Immature natural killer cell (primary cell): ENCODE data around the gene MOSMO. TPM values are rescaled to one million over a fixed set of nuclear protein-coding genes. Genes with fewer than 3 reads are reported as not detected.
"Not testable (repeated sequence)": the region's sequence is repeated elsewhere in the genome, so short reads cannot be mapped to it uniquely, and the experiment has no call there.

Experiments
- DNase-seq, 3 donors: peaks; one replicate each; pipeline ENCODE4 v3.0.0; 2022; ENCODE audit warnings: mixed read lengths in 1 of 3
- H3K27ac Mint-ChIP-seq, 6 donors: one replicate each; pipeline ENCODE4 v1.8.0; 2020; ENCODE audit warnings: mixed read lengths in 6 of 6, mild to moderate bottlenecking in 5 of 6, inconsistent platforms in 4 of 6, moderate library complexity in 3 of 6
- H3K27me3 Mint-ChIP-seq, 3 donors: one replicate each; pipeline ENCODE4 v1.8.0; 2020 to 2021; ENCODE audit warnings: low read depth in 3 of 3, mild to moderate bottlenecking in 3 of 3, mixed read lengths in 3 of 3, moderate library complexity in 3 of 3, inconsistent platforms in 1 of 3
- H3K36me3 Mint-ChIP-seq, 3 donors: one replicate each; pipeline ENCODE4 v1.8.0; 2020; ENCODE audit warnings: mixed read lengths in 3 of 3, inconsistent platforms in 2 of 3, mild to moderate bottlenecking in 2 of 3
- H3K4me1 Mint-ChIP-seq, 2 donors: one replicate each; pipeline ENCODE4 v1.8.0; 2020; ENCODE audit warnings: inconsistent platforms in 2 of 2, mild to moderate bottlenecking in 2 of 2, mixed read lengths in 2 of 2, moderate library complexity in 1 of 2
- H3K4me3 Mint-ChIP-seq, 5 donors: one replicate each; pipeline ENCODE4 v1.8.0; 2020; ENCODE audit warnings: mild to moderate bottlenecking in 5 of 5, mixed read lengths in 5 of 5, inconsistent platforms in 3 of 5, moderate library complexity in 3 of 5
- H3K9me3 Mint-ChIP-seq, 6 donors: one replicate each; pipeline ENCODE4 v1.8.0; 2020; ENCODE audit warnings: mild to moderate bottlenecking in 6 of 6, mixed read lengths in 6 of 6, inconsistent platforms in 4 of 6, moderate library complexity in 3 of 6
- polyA plus RNA-seq, 3 donors: library from polyadenylated mRNA; unstranded; fragments of 300-500 nt; fragmentation: Illumina TruSeq; gene quantifications; one replicate each; pipeline ENCODE4 v1.2.3, GENCODE V29; 2021

Gene MOSMO
- polyA plus RNA-seq, 3 donors from 2014 or later: 1.7 to 3.7 (median 3.2) TPM

- H3K27ac Mint-ChIP-seq: no peak overlapping the region
- peak overlapping the region in 1 of 5 donors; percentile 38 for H3K4me3 Mint-ChIP-seq
- no peaks in the 10 kb centered on the region for H3K36me3 Mint-ChIP-seq
- no peaks in the 10 kb centered on the region for H3K9me3 Mint-ChIP-seq
- DNase-seq: peak in 2 of 3 donors; percentile 15 to 34
- peaks cover 2 to 12% (median 7%) of the 10 kb centered on the region in 3 donors for H3K27me3 Mint-ChIP-seq
- H3K4me1 Mint-ChIP-seq: no peaks in the 10 kb centered on the region
Observed at GRCh38 chr16:22098405-22099255, 90.7 kb downstream of the MOSMO start.

DNA sequence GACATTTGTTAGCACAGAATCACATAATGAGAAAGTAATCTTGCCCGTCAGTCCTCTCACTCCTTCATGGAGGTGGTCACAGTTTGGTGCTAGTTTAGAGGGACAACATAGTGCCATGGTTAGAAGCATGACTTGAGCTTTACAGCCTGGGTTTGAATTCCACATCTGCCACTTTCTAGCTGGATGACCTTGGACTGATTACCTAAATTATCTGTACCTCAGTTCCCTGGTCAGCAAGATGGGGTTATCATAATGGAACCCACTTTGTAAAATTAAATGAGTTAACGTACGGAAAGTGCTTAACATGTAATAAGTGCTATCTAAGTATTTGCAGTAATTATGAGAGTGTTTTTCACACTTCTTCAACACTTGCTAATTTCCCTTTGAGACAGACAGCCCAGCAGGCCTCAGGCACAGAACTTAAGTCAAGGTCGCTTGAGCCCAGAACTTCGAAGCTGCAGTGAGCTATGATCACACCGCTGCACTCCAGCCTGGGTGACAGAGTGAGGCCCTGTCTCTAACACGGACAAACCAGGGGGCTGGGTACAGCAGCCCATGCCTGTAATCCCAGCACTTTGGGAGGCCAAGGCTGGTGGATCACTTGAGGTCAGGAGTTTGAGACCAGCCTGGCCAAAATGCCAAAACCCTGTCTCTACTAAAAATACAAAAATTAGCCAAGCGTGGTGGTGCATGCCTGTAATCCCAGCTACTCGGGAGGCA lies 91.5 kb downstream of the MOSMO start:
- Mint-ChIP-seq H3K4me1 (no peaks in the 10 kb centered on the region), H3K9me3 (no peaks in the 10 kb centered on the region), H3K4me3 (peak overlapping the region in 1 of 5 donors; percentile 38), H3K27me3 (peaks cover 2 to 14% (median 7%) of the 10 kb centered on the region in 3 donors), H3K36me3 (no peaks in the 10 kb centered on the region), H3K27ac (no peak overlapping the region)
- no peak for DNase-seq

DNA sequence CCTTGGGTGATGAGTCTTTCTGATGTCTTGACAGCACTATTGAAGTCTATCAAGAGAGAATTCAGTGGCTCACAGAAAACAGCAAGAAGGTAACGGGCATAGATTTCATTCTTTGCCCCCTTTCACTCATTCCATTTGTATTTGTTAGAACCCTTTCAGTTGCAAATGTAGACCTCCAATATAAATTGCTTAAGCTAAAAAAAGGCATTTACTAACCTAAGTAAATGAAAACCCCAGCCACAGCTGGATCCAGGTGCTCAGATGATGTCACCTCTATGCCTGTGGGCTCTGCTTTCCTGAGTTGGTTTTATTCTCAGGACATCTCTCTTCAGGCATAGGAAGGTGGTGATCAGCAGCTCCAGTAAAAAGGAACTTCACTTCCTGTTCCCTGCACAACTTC lies 95.5 kb downstream of the MOSMO start:
- DNase-seq: no peak
- no peak overlapping the region for H3K4me3 Mint-ChIP-seq
- H3K9me3 Mint-ChIP-seq: no peaks in the 10 kb centered on the region
- H3K27me3 Mint-ChIP-seq: peaks cover 0 to 5% (median 2%) of the 10 kb centered on the region in 3 donors
- H3K36me3 Mint-ChIP-seq: no peaks in the 10 kb centered on the region
- peaks cover 6 to 8% of the 10 kb centered on the region in 2 donors for H3K4me1 Mint-ChIP-seq
- H3K27ac Mint-ChIP-seq: no peak overlapping the region

GRCh38 chr16:22109258-22109898 lies 101.5 kb downstream of the MOSMO start:
- peak; percentile 9 to 37 (median 29) for DNase-seq
- peak overlapping the region in 5 of 6 donors; percentile 29 to 78 (median 70) for H3K27ac Mint-ChIP-seq
- H3K4me1 Mint-ChIP-seq: peaks cover 18 to 28% of the 10 kb centered on the region in 2 donors
- H3K4me3 Mint-ChIP-seq: peak overlapping the region in 2 of 5 donors; percentile 43 to 55
- H3K36me3 Mint-ChIP-seq: no peaks in the 10 kb centered on the region
- H3K27me3 Mint-ChIP-seq: peaks cover 0 to 3% (median 0%) of the 10 kb centered on the region in 3 donors
- no peaks in the 10 kb centered on the region for H3K9me3 Mint-ChIP-seq

GRCh38 chr16:22111629-22112028 lies 103.7 kb downstream of the MOSMO start:
- H3K4me3 Mint-ChIP-seq, H3K9me3 Mint-ChIP-seq, H3K36me3 Mint-ChIP-seq, H3K27ac Mint-ChIP-seq, DNase-seq, H3K27me3 Mint-ChIP-seq: not testable (repeated sequence)
- H3K4me1 Mint-ChIP-seq: peaks cover 18 to 28% of the 10 kb centered on the region in 2 donors

GRCh38 chr16:22116095-22116700 lies 108.3 kb downstream of the MOSMO start:
- H3K36me3 Mint-ChIP-seq: no peaks in the 10 kb centered on the region
- no peak for DNase-seq
- no peak overlapping the region for H3K4me3 Mint-ChIP-seq
- no peaks in the 10 kb centered on the region for H3K27me3 Mint-ChIP-seq
- peak overlapping the region in 1 of 6 donors; percentile 40 for H3K27ac Mint-ChIP-seq
- no peaks in the 10 kb centered on the region for H3K4me1 Mint-ChIP-seq
- no peaks in the 10 kb centered on the region for H3K9me3 Mint-ChIP-seq

GRCh38 chr16:22117609-22118008 lies 109.7 kb downstream of the MOSMO start:
- H3K9me3 Mint-ChIP-seq: no peaks in the 10 kb centered on the region
- no peak for DNase-seq
- H3K36me3 Mint-ChIP-seq: no peaks in the 10 kb centered on the region
- H3K4me1 Mint-ChIP-seq: no peaks in the 10 kb centered on the region
- no peaks in the 10 kb centered on the region for H3K27me3 Mint-ChIP-seq
- no peak overlapping the region for H3K4me3 Mint-ChIP-seq
- H3K27ac Mint-ChIP-seq: no peak overlapping the region

- peaks cover 0 to 2% (median 0%) of the 10 kb centered on the region in 3 donors for H3K27me3 Mint-ChIP-seq
- no peak overlapping the region for H3K27ac Mint-ChIP-seq
- no peak overlapping the region for H3K4me3 Mint-ChIP-seq
- H3K4me1 Mint-ChIP-seq: no peaks in the 10 kb centered on the region
- no peaks in the 10 kb centered on the region for H3K9me3 Mint-ChIP-seq
- H3K36me3 Mint-ChIP-seq: no peaks in the 10 kb centered on the region
- DNase-seq: no peak
Observed at GRCh38 chr16:22120440-22120839, 112.5 kb downstream of the MOSMO start.

GRCh38 chr16:22122239-22122638 lies 114.3 kb downstream of the MOSMO start:
- H3K36me3 Mint-ChIP-seq: no peaks in the 10 kb centered on the region
- H3K4me3 Mint-ChIP-seq: no peak overlapping the region
- no peak overlapping the region for H3K27ac Mint-ChIP-seq
- H3K4me1 Mint-ChIP-seq: no peaks in the 10 kb centered on the region
- no peaks in the 10 kb centered on the region for H3K9me3 Mint-ChIP-seq
- peaks cover 2% of the 10 kb centered on the region in 3 donors for H3K27me3 Mint-ChIP-seq
- no peak for DNase-seq

GRCh38 chr16:22123146-22123545 lies 115.2 kb downstream of the MOSMO start:
- peaks cover 2% of the 10 kb centered on the region in 3 donors for H3K27me3 Mint-ChIP-seq
- no peaks in the 10 kb centered on the region for H3K4me1 Mint-ChIP-seq
- H3K9me3 Mint-ChIP-seq: no peaks in the 10 kb centered on the region
- peak overlapping the region in 1 of 6 donors; percentile 44 for H3K27ac Mint-ChIP-seq
- H3K4me3 Mint-ChIP-seq: no peak overlapping the region
- DNase-seq: no peak
- H3K36me3 Mint-ChIP-seq: no peaks in the 10 kb centered on the region

GRCh38 chr16:22123759-22124490 lies 116.0 kb downstream of the MOSMO start:
- Mint-ChIP-seq H3K4me3 (no peak overlapping the region), H3K27ac (peak overlapping the region in 1 of 6 donors; percentile 44), H3K36me3 (no peaks in the 10 kb centered on the region), H3K9me3 (no peaks in the 10 kb centered on the region), H3K27me3 (peaks cover 2% of the 10 kb centered on the region in 3 donors), H3K4me1 (no peaks in the 10 kb centered on the region)
- DNase-seq: no peak

DNA sequence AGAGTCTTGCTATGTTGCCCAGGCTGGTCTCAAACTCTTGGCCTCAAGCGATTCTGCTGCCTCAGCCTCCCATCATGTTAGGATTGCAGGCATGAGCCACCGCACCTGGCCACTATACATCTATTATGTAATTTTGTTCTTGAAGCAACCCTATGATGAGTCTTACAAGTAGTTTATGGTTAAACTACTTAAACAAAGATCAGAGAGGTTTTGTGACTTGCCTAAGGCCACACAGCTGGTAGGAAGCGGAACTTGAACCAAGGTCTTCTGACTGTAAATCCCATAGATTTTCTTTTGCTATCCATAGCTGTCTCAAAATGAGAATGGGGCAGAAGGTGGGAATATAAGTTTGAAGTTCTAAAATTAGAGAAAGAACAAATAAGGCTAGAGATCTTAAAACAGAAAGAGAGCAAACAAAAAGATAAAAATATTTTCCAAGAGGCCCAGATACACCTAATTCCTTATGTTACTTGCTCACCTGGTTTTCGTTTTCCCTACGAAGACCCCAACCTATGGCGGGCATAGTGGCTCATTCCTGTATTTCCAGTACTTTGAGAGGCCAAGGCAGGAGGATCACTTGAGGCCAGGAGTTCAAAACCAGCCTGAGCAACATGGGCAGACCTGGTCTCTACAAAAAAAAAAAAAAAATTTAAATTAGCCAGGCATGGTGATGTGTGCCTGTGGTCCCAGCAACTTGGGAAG lies 116.8 kb downstream of the MOSMO start:
- H3K9me3 Mint-ChIP-seq: no peaks in the 10 kb centered on the region
- no peak for DNase-seq
- no peak overlapping the region for H3K27ac Mint-ChIP-seq
- no peaks in the 10 kb centered on the region for H3K36me3 Mint-ChIP-seq
- no peak overlapping the region for H3K4me3 Mint-ChIP-seq
- no peaks in the 10 kb centered on the region for H3K4me1 Mint-ChIP-seq
- H3K27me3 Mint-ChIP-seq: peaks cover 2% of the 10 kb centered on the region in 3 donors
